IMR-90 (cell line): Measurements from ENCODE around the gene VLDLR.

Source experiments
- BHLHE40 ChIP-seq: fragments of 150-350 bp; IDR thresholded peaks from 2 replicates; pipeline ENCODE4 v1.6.1; 2016; ENCODE audit warnings: mild to moderate bottlenecking, low read depth, low read length
- CEBPB ChIP-seq: IDR thresholded peaks from 2 replicates; pipeline ENCODE4 v1.6.1; 2012; ENCODE audit warnings: low read depth, low read length, improper control_type of control experiment
- CHD1 ChIP-seq: IDR thresholded peaks from 2 replicates; pipeline ENCODE4 v1.6.1; 2012; ENCODE audit warnings: low read depth, low read length, improper control_type of control experiment
- FOS ChIP-seq: fragments of 150-350 bp; IDR thresholded peaks from 2 replicates; pipeline ENCODE4 v1.6.1; 2016; ENCODE audit warnings: low read depth, low read length
- MAFK ChIP-seq: IDR thresholded peaks from 2 replicates; pipeline ENCODE4 v1.6.1; 2012; ENCODE audit warnings: low read depth, low read length, improper control_type of control experiment
- MAZ ChIP-seq: IDR thresholded peaks from 2 replicates; pipeline ENCODE4 v1.6.1; 2012; ENCODE audit warnings: low read depth, mild to moderate bottlenecking, low read length, improper control_type of control experiment, moderate library complexity, borderline replicate concordance
- NFE2L2 ChIP-seq: fragments of 150-350 bp; IDR thresholded peaks from 2 replicates; pipeline ENCODE4 v1.6.1; 2016; ENCODE audit warnings: low read depth, mild to moderate bottlenecking, low read length
- POLR2A ChIP-seq: IDR thresholded peaks from 2 replicates; pipeline ENCODE4 v1.6.1; 2012; ENCODE audit warnings: mild to moderate bottlenecking, low read depth, low read length
- RAD21 ChIP-seq: IDR thresholded peaks from 2 replicates; pipeline ENCODE4 v1.6.1; 2012; ENCODE audit warnings: low read length, improper control_type of control experiment
- RCOR1 ChIP-seq: IDR thresholded peaks from 2 replicates; pipeline ENCODE4 v1.6.1; 2012; ENCODE audit warnings: mild to moderate bottlenecking, low read length, improper control_type of control experiment; ENCODE audit not compliant: insufficient replicate concordance
- RFX5 ChIP-seq: IDR thresholded peaks from 2 replicates; pipeline ENCODE4 v1.8.0; 2012; ENCODE audit warnings: low read depth, mild to moderate bottlenecking, low read length, moderate library complexity
- TF ChIP-seq, protein P1 (sequence below): conservative IDR thresholded peaks from 2 replicates; pipeline ENCODE4 v1.5.1; 2012; ENCODE audit warnings: mild to moderate bottlenecking, low read depth, low read length, improper control_type of control experiment
- TF ChIP-seq, protein P2 (sequence below): fragments of 150-350 bp; IDR thresholded peaks from 2 replicates; pipeline ENCODE4 v1.6.1; 2017; ENCODE audit warnings: mild to moderate bottlenecking, antibody characterized with exemption, low read length, low read depth
- TF ChIP-seq, protein P3 (sequence below): fragments of 150-350 bp; IDR thresholded peaks from 2 replicates; pipeline ENCODE4 v1.6.1; 2016; ENCODE audit warnings: low read depth, mild to moderate bottlenecking, low read length, moderate library complexity, borderline replicate concordance

DNA sequence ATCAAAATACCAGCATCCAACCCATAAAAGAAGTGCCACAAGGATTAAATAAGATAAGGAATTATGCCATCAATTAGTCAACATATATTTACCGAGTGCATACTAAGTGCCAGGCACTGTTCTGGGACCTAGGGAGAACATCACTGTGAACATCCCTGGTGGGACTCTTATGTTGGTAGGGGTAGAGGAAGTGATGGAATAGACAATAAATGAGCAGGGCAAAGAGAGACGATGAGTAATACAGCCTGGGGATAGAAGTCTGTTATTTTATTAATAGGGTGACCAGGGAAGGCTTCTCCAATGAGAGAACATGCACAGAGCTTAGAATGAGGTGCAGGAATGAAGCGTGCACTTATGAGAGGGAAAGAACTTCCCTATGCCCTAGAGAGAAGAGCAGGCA lies 47.4 kb upstream of the VLDLR start:
- TF ChIP-seq, protein P1, sequence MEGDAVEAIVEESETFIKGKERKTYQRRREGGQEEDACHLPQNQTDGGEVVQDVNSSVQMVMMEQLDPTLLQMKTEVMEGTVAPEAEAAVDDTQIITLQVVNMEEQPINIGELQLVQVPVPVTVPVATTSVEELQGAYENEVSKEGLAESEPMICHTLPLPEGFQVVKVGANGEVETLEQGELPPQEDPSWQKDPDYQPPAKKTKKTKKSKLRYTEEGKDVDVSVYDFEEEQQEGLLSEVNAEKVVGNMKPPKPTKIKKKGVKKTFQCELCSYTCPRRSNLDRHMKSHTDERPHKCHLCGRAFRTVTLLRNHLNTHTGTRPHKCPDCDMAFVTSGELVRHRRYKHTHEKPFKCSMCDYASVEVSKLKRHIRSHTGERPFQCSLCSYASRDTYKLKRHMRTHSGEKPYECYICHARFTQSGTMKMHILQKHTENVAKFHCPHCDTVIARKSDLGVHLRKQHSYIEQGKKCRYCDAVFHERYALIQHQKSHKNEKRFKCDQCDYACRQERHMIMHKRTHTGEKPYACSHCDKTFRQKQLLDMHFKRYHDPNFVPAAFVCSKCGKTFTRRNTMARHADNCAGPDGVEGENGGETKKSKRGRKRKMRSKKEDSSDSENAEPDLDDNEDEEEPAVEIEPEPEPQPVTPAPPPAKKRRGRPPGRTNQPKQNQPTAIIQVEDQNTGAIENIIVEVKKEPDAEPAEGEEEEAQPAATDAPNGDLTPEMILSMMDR, result no peak
- TF ChIP-seq, protein P2, sequence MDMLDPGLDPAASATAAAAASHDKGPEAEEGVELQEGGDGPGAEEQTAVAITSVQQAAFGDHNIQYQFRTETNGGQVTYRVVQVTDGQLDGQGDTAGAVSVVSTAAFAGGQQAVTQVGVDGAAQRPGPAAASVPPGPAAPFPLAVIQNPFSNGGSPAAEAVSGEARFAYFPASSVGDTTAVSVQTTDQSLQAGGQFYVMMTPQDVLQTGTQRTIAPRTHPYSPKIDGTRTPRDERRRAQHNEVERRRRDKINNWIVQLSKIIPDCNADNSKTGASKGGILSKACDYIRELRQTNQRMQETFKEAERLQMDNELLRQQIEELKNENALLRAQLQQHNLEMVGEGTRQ, result no peak
- TF ChIP-seq CEBPB (no peak), MAFK (no peak), POLR2A (no peak), FOS (no peak), RFX5 (no peak), RAD21 (no peak), RCOR1 (no peak), NFE2L2 (no peak), MAZ (no peak), BHLHE40 (no peak), CHD1 (no peak)
- TF ChIP-seq, protein P3, sequence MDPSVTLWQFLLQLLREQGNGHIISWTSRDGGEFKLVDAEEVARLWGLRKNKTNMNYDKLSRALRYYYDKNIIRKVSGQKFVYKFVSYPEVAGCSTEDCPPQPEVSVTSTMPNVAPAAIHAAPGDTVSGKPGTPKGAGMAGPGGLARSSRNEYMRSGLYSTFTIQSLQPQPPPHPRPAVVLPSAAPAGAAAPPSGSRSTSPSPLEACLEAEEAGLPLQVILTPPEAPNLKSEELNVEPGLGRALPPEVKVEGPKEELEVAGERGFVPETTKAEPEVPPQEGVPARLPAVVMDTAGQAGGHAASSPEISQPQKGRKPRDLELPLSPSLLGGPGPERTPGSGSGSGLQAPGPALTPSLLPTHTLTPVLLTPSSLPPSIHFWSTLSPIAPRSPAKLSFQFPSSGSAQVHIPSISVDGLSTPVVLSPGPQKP, result no peak
